Activated CD4-positive, alpha-beta T cell treated with anti-CD3 and anti-CD28 coated beads for 36 hours (primary cell): ENCODE measurements around the gene SFMBT2. TPM values are rescaled to one million over a fixed set of nuclear protein-coding genes. Genes with fewer than 3 reads are reported as not detected.

Source experiments
- ATAC-seq: fragments of 200-7000 bp; cut with Tn5 transposase; one replicate; pipeline ENCODE4 v1.10.0; 2021; ENCODE audit warnings: mild to moderate bottlenecking, moderate library complexity
- CTCF ChIA-PET: fragments of 350-600 bp; sonication (Branson Sonifier 250); formaldehyde crosslinking; loops from one replicate; lab custom pipeline; 2021; ENCODE audit warnings: antibody characterized with exemption; lab: Charles Lee
- POLR2A ChIA-PET: fragments of 350-600 bp; sonication (Branson Sonifier 250); formaldehyde crosslinking; loops from one replicate; lab custom pipeline; 2021; ENCODE audit warnings: antibody characterized with exemption, inconsistent platforms; lab: Charles Lee
- DNase-seq: peaks from one replicate; pipeline ENCODE4 v3.0.0-alpha.2; 2020
- H3K27ac Mint-ChIP-seq: one replicate; pipeline ENCODE4 v1.8.0; 2021; ENCODE audit warnings: mixed read lengths
- H3K27me3 Mint-ChIP-seq: one replicate; pipeline ENCODE4 v1.8.0; 2021; ENCODE audit warnings: mixed read lengths
- H3K36me3 Mint-ChIP-seq: one replicate; pipeline ENCODE4 v1.8.0; 2021; ENCODE audit warnings: low read depth, mixed read lengths
- H3K4me1 Mint-ChIP-seq: one replicate; pipeline ENCODE4 v1.8.0; 2021; ENCODE audit warnings: mixed read lengths
- H3K4me3 Mint-ChIP-seq: one replicate; pipeline ENCODE4 v1.8.0; 2021; ENCODE audit warnings: mild to moderate bottlenecking, moderate library complexity, mixed read lengths
- H3K9me3 Mint-ChIP-seq: one replicate; pipeline ENCODE4 v1.8.0; 2021; ENCODE audit warnings: low read depth, mixed read lengths
- intact Hi-C, 2 experiments: fragments of 100-400 bp; cut with DNase I in 1 of 2; cut with micrococcal nuclease in 1 of 2; formaldehyde crosslinking; loops; one replicate each; pipeline versions ENCODE4 v1.14.2 to v1.15.1; 2022 to 2024; cut with DNase I, micrococcal nuclease
- total RNA-seq, 2 experiments: library from RNA; stranded (reverse); gene quantifications; one replicate each; pipeline ENCODE4 v1.2.3, GENCODE V29; 2021

Gene SFMBT2
- total RNA-seq, 2 experiments from 2014 or later: 17.6 to 18.0 TPM

- no peak overlapping the region for H3K4me3 Mint-ChIP-seq
- peaks cover 9% of the 10 kb centered on the region for H3K4me1 Mint-ChIP-seq
- H3K36me3 Mint-ChIP-seq: no peaks in the 10 kb centered on the region
- ChIA-PET CTCF (no interaction called here), POLR2A (no interaction called here)
- no peak overlapping the region for H3K27ac Mint-ChIP-seq
- intact Hi-C loops: no loop called here
- DNase-seq (no peak), ATAC-seq (no peak)
- H3K9me3 Mint-ChIP-seq: no peaks in the 10 kb centered on the region
- H3K27me3 Mint-ChIP-seq: no peaks in the 10 kb centered on the region
These were observed 27.6 kb upstream of the SFMBT2 start for GRCh38 chr10:7438196-7438986.

- Mint-ChIP-seq H3K9me3 (no peaks in the 10 kb centered on the region), H3K4me3 (no peak overlapping the region), H3K4me1 (peaks cover 9% of the 10 kb centered on the region), H3K27me3 (no peaks in the 10 kb centered on the region), H3K27ac (no peak overlapping the region), H3K36me3 (no peaks in the 10 kb centered on the region)
- ATAC-seq: no peak
- ChIA-PET CTCF (interaction anchor here (0.5 to 1.4 kb wide), 4 partner anchors 19 to 516 kb away, joined by 3 to 7 read pairs (median 3); no protein-coding TSS in a partner anchor), POLR2A (no interaction called here)
- intact Hi-C loops: no loop called here
- no peak for DNase-seq
These were observed 25.8 kb upstream of the SFMBT2 start for GRCh38 chr10:7436490-7437100.

- no peak for DNase-seq
- Mint-ChIP-seq H3K4me3 (no peak overlapping the region), H3K27me3 (no peaks in the 10 kb centered on the region), H3K9me3 (no peaks in the 10 kb centered on the region), H3K36me3 (no peaks in the 10 kb centered on the region), H3K27ac (no peak overlapping the region), H3K4me1 (peaks cover 9% of the 10 kb centered on the region)
- ATAC-seq: no peak
- intact Hi-C loops: no loop called here
- CTCF ChIA-PET: interaction anchor here (1.3 kb wide), 1 partner anchor 516 kb away, joined by 3 read pairs; no protein-coding TSS in a partner anchor
- POLR2A ChIA-PET: no interaction called here
These were observed 24.8 kb upstream of the SFMBT2 start for GRCh38 chr10:7435674-7436073.

GRCh38 chr10:7434378-7434777 is 23.5 kb upstream of the SFMBT2 start:
- Mint-ChIP-seq H3K27me3 (no peaks in the 10 kb centered on the region), H3K9me3 (no peaks in the 10 kb centered on the region), H3K36me3 (no peaks in the 10 kb centered on the region), H3K27ac (no peak overlapping the region), H3K4me1 (peaks cover 9% of the 10 kb centered on the region), H3K4me3 (no peak overlapping the region)
- DNase-seq: no peak
- POLR2A ChIA-PET: no interaction called here
- CTCF ChIA-PET: interaction anchor here (0.9 kb wide), 1 partner anchor 14 kb away, joined by 4 read pairs; no protein-coding TSS in a partner anchor
- intact Hi-C loops: no loop called here
- ATAC-seq: no peak

GRCh38 chr10:7433861-7434260 is 23.0 kb upstream of the SFMBT2 start:
- Mint-ChIP-seq H3K4me1 (peaks cover 9% of the 10 kb centered on the region), H3K4me3 (no peak overlapping the region), H3K27me3 (no peaks in the 10 kb centered on the region), H3K27ac (no peak overlapping the region), H3K9me3 (no peaks in the 10 kb centered on the region), H3K36me3 (no peaks in the 10 kb centered on the region)
- ATAC-seq: no peak
- ChIA-PET POLR2A (interaction anchor here (0.6 kb wide), 1 partner anchor 1590 kb away, joined by 4 read pairs; no protein-coding TSS in a partner anchor), CTCF (interaction anchor here (0.9 kb wide), 1 partner anchor 14 kb away, joined by 4 read pairs; no protein-coding TSS in a partner anchor)
- intact Hi-C loops: no loop called here
- no peak for DNase-seq

GRCh38 chr10:7432884-7433726 is 22.3 kb upstream of the SFMBT2 start:
- POLR2A ChIA-PET: interaction anchor here (0.6 kb wide), 1 partner anchor 1589 kb away, joined by 4 read pairs; no protein-coding TSS in a partner anchor
- Mint-ChIP-seq H3K9me3 (no peaks in the 10 kb centered on the region), H3K27ac (no peak overlapping the region), H3K4me1 (peaks cover 9% of the 10 kb centered on the region), H3K27me3 (no peaks in the 10 kb centered on the region), H3K4me3 (no peak overlapping the region), H3K36me3 (no peaks in the 10 kb centered on the region)
- DNase-seq (no peak), ATAC-seq (no peak)
- intact Hi-C loops: no loop called here
- CTCF ChIA-PET: no interaction called here

GRCh38 chr10:7428673-7429350 is 18.0 kb upstream of the SFMBT2 start:
- DNase-seq (no peak), ATAC-seq (no peak)
- ChIA-PET CTCF (no interaction called here), POLR2A (no interaction called here)
- intact Hi-C loops: loop anchor here in 1 of 2 experiments (5.0 kb wide), 1 partner anchor 48 kb away; no protein-coding TSS in a partner anchor
- Mint-ChIP-seq H3K27ac (no peak overlapping the region), H3K36me3 (no peaks in the 10 kb centered on the region), H3K4me3 (no peak overlapping the region), H3K9me3 (no peaks in the 10 kb centered on the region), H3K4me1 (peaks cover 17% of the 10 kb centered on the region), H3K27me3 (no peaks in the 10 kb centered on the region)

- intact Hi-C loops: loop anchor here in 1 of 2 experiments (5.0 kb wide), 1 partner anchor 51 kb away; no protein-coding TSS in a partner anchor
- ATAC-seq: no peak
- CTCF ChIA-PET: interaction anchor here (1.6 kb wide), 1 partner anchor 10 kb away, joined by 7 read pairs; no protein-coding TSS in a partner anchor
- H3K27ac Mint-ChIP-seq: no peak overlapping the region
- H3K27me3 Mint-ChIP-seq: no peaks in the 10 kb centered on the region
- peaks cover 17% of the 10 kb centered on the region for H3K4me1 Mint-ChIP-seq
- H3K4me3 Mint-ChIP-seq: no peak overlapping the region
- H3K9me3 Mint-ChIP-seq: no peaks in the 10 kb centered on the region
- no peaks in the 10 kb centered on the region for H3K36me3 Mint-ChIP-seq
- DNase-seq: no peak
- POLR2A ChIA-PET: no interaction called here
These were observed 15.5 kb upstream of the SFMBT2 start for GRCh38 chr10:7426349-7426748.

- Mint-ChIP-seq H3K27ac (no peak overlapping the region), H3K9me3 (no peaks in the 10 kb centered on the region), H3K36me3 (no peaks in the 10 kb centered on the region), H3K4me1 (peaks cover 17% of the 10 kb centered on the region), H3K4me3 (no peak overlapping the region), H3K27me3 (no peaks in the 10 kb centered on the region)
- CTCF ChIA-PET: interaction anchor here (0.6 to 1.6 kb wide), 3 partner anchors 9 to 304 kb away, joined by 3 to 7 read pairs (median 3); no protein-coding TSS in a partner anchor
- POLR2A ChIA-PET: no interaction called here
- ATAC-seq (peak; percentile 57), DNase-seq (no peak)
- intact Hi-C loops: loop anchor here in 1 of 2 experiments (5.0 kb wide), 1 partner anchor 52 kb away; no protein-coding TSS in a partner anchor
These were observed 14.9 kb upstream of the SFMBT2 start for GRCh38 chr10:7425691-7426090.

GRCh38 chr10:7424919-7425318 is 14.1 kb upstream of the SFMBT2 start:
- DNase-seq (no peak), ATAC-seq (no peak)
- Mint-ChIP-seq H3K27ac (no peak overlapping the region), H3K36me3 (no peaks in the 10 kb centered on the region), H3K4me1 (peaks cover 17% of the 10 kb centered on the region), H3K4me3 (no peak overlapping the region), H3K27me3 (no peaks in the 10 kb centered on the region), H3K9me3 (no peaks in the 10 kb centered on the region)
- ChIA-PET CTCF (interaction anchor here (0.6 to 1.6 kb wide), 5 partner anchors 8 to 505 kb away, joined by 3 to 7 read pairs (median 3); no protein-coding TSS in a partner anchor), POLR2A (interaction anchor here (0.6 kb wide), 1 partner anchor 261 kb away, joined by 3 read pairs; no protein-coding TSS in a partner anchor)
- intact Hi-C loops: loop anchor here in 1 of 2 experiments (5.0 kb wide), 1 partner anchor 52 kb away; no protein-coding TSS in a partner anchor
